ENCODE data around the gene HIPK2. TPM values are rescaled to one million over a fixed set of nuclear protein-coding genes. Genes with fewer than 3 reads are reported as not detected.

Gene HIPK2
- total and polyA plus RNA-seq, 10 of the 15 experiments (the other 5 are each of a cell fraction or from before 2014, with no cell fraction given), result 1.7 to 39.0 (median 9.4) TPM

- CTCF ChIA-PET, result interaction anchor here (1.8 to 6.5 kb wide), 9 partner anchors 12 to 402 kb away, joined by 9 to 88 read pairs (median 19); no protein-coding TSS in a partner anchor
- no TSS peak for BruUV-seq (replicated peaks)
- Histone ChIP-seq H2AFZ (ENCODE audit: control insufficient read depth, low read depth, low read length) (no peak overlapping the region), H3K27me3 (replicated peaks in 1 of 2; ENCODE audit: control insufficient read depth in 2 of 2, insufficient read depth in 2 of 2, low read length in 1 of 2) (no peaks in the 10 kb centered on the region), H3K79me2 (ENCODE audit: control insufficient read depth, insufficient read depth, low read length) (no peaks in the 10 kb centered on the region), H3K9me3 (replicated peaks; ENCODE audit: control insufficient read depth, insufficient read depth, low read length) (no peaks in the 10 kb centered on the region), H3K9ac (ENCODE audit: control insufficient read depth, insufficient read depth, low read length) (no peak overlapping the region), H3K4me1 (ENCODE audit: control insufficient read depth, insufficient read depth, low read length) (no peaks in the 10 kb centered on the region), H3K4me3 (no peak overlapping the region), H3K36me3 (ENCODE audit: control insufficient read depth in 2 of 2, insufficient read depth in 2 of 2, low read length in 1 of 2) (peaks cover 6% of the 10 kb centered on the region in 2 experiments; a peak in 3 of 4 replicates), H3K27ac (ENCODE audit: control insufficient read depth, insufficient read depth) (no peak overlapping the region), H3K4me2 (ENCODE audit: control insufficient read depth, insufficient read depth) (no peak overlapping the region), H4K20me1 (ENCODE audit: control insufficient read depth, insufficient read depth) (no peaks in the 10 kb centered on the region)
- RAD21 ChIA-PET (ENCODE audit: unreplicated experiment), result interaction anchor here (1.3 to 2.4 kb wide), 3 partner anchors 15 to 398 kb away, joined by 5 to 11 read pairs (median 9); no protein-coding TSS in a partner anchor
- POLR2A ChIA-PET, result no interaction called here
- ATAC-seq (no peak), FAIRE-seq (no peak), DNase-seq (ENCODE audit: low read depth, low spot score) (no peak)
- SMC1A ChIA-PET (ENCODE audit: uncharacterized antibody, unreplicated experiment), result interaction anchor here (1.7 to 2.4 kb wide), 4 partner anchors 9 to 403 kb away, joined by 6 to 11 read pairs (median 10); no protein-coding TSS in a partner anchor
- WGBS (ENCODE audit: insufficient coverage, insufficient replicate concordance, low lambda C conversion rate, missing lambda C conversion rate), result 95% methylated on average over 5 of the region's 5 CpGs
- intact Hi-C loops (cut with micrococcal nuclease; ENCODE audit: unreplicated experiment), result loop anchor here (5.0 to 10.0 kb wide), 2 partner anchors 98 to 169 kb away; no protein-coding TSS in a partner anchor
- in situ Hi-C loops (cut with MboI), result no loop called here
- TF ChIP-seq ASH2L (IDR thresholded peaks at IDR 0.05; ENCODE audit: borderline replicate concordance, low read depth) (no peak), ZNF622 (IDR thresholded peaks at IDR 0.05) (no peak), PRDM15 (CRISPR knock-in tag; IDR thresholded peaks at IDR 0.05) (no peak), SIX5 (IDR thresholded peaks at IDR 0.05; ENCODE audit: low read depth, low read length, severe bottlenecking) (no peak), BCLAF1 (IDR thresholded peaks at IDR 0.05) (no peak), SREBF2 (IDR thresholded peaks at IDR 0.05; ENCODE audit: low read length) (no peak), ZZZ3 (IDR thresholded peaks at IDR 0.05; ENCODE audit: control insufficient read depth, insufficient read length, low read depth) (no peak), POU2F2 (IDR thresholded peaks at IDR 0.05; ENCODE audit: borderline replicate concordance, low read depth, low read length) (no peak), POLR2AphosphoS2 (IDR thresholded peaks at IDR 0.05; ENCODE audit: low read depth, low read length) (no peak), USF2 (IDR thresholded peaks at IDR 0.05; ENCODE audit: borderline replicate concordance, low read depth, low read length) (no peak), GATAD2B (conservative IDR thresholded peaks at IDR 0.05; ENCODE audit: low read depth) (no peak), FOS (IDR thresholded peaks at IDR 0.05; ENCODE audit: borderline replicate concordance, extremely low read depth, insufficient read length) (no peak), SIN3A (IDR thresholded peaks at IDR 0.05; ENCODE audit: low read depth, low read length) (no peak), SUZ12 (IDR thresholded peaks at IDR 0.05; ENCODE audit: unreplicated experiment) (no peak), TCF7 (IDR thresholded peaks at IDR 0.05; ENCODE audit: borderline replicate concordance) (no peak), BHLHE40 (IDR thresholded peaks at IDR 0.05; ENCODE audit: borderline replicate concordance in 1 of 2, low read depth in 2 of 2, low read length in 1 of 2) (no peak)
These were observed 174.5 kb downstream of the HIPK2 start for GRCh38 chr7:139603282-139603681.

Measured in GM12878 (cell line).